Measurements from ENCODE around the gene NAT10.

NAT10 gene

DNA sequence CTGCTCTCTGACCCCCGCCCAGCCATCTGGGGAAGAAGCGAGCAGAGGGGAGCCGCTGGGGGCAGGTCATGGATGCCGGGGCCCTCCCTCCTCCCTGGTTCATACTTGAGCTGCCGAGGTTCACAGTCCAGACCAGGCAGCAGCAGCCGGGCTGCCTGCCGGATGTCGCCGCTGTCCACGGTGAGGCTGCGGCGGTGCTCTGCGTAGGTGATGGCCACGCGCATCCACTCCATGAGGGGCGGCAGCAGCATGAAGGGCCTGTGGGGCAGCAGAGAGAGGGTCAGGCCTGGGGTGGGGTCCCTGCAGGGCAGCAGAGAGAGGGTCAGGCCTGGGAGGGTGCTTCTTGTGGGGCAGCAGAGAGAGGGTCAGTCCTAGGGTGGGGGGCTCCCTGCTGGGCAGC lies 67.6 kb downstream of the NAT10 start:
- TF ChIP-seq PPARA (CRISPR knock-in tag; IDR thresholded peaks at IDR 0.05; ENCODE audit: borderline replicate concordance) (no peak), RARB (CRISPR knock-in tag; IDR thresholded peaks at IDR 0.05) (no peak), POU6F1 (CRISPR knock-in tag; IDR thresholded peaks at IDR 0.05; ENCODE audit: borderline replicate concordance, low read depth) (no peak), TCF4 (CRISPR knock-in tag; IDR thresholded peaks at IDR 0.05; ENCODE audit: borderline replicate concordance) (no peak), TSHZ2 (CRISPR knock-in tag; IDR thresholded peaks at IDR 0.05) (no peak), ZFP30 (CRISPR knock-in tag; IDR thresholded peaks at IDR 0.05) (no peak)
- no peak for ATAC-seq

- ATAC-seq: peak; percentile 100
- TF ChIP-seq POU6F1 (CRISPR knock-in tag; IDR thresholded peaks at IDR 0.05; ENCODE audit: borderline replicate concordance, low read depth) (no peak), ZNF8 (CRISPR knock-in tag; IDR thresholded peaks at IDR 0.05) (no peak), CREB5 (CRISPR knock-in tag; IDR thresholded peaks at IDR 0.05; ENCODE audit: low read depth) (no peak), SNAI2 (CRISPR knock-in tag; IDR thresholded peaks at IDR 0.05) (no peak), BACH2 (CRISPR knock-in tag; IDR thresholded peaks at IDR 0.05; ENCODE audit: borderline replicate concordance) (no peak), TOX (CRISPR knock-in tag; IDR thresholded peaks at IDR 0.05; ENCODE audit: borderline replicate concordance) (no peak)
Measured at GRCh38 chr11:34174412-34175041, 69.1 kb downstream of the NAT10 start.

- no peak for TF ChIP-seq ZNF8 (CRISPR knock-in tag; IDR thresholded peaks at IDR 0.05)
- TF ChIP-seq CSDC2 (CRISPR knock-in tag; IDR thresholded peaks at IDR 0.05): no peak
- TF ChIP-seq ZNF70 (CRISPR knock-in tag; IDR thresholded peaks at IDR 0.05): no peak
- no peak for TF ChIP-seq GLIS3 (CRISPR knock-in tag; IDR thresholded peaks at IDR 0.05)
- no peak for TF ChIP-seq SNAI2 (CRISPR knock-in tag; IDR thresholded peaks at IDR 0.05)
- TF ChIP-seq BACH2 (CRISPR knock-in tag; IDR thresholded peaks at IDR 0.05; ENCODE audit: borderline replicate concordance): no peak
- no peak for TF ChIP-seq RARB (CRISPR knock-in tag; IDR thresholded peaks at IDR 0.05)
- TF ChIP-seq ZFP30 (CRISPR knock-in tag; IDR thresholded peaks at IDR 0.05): no peak
- TF ChIP-seq CREB5 (CRISPR knock-in tag; IDR thresholded peaks at IDR 0.05; ENCODE audit: low read depth): no peak
- no peak for TF ChIP-seq ISL1 (CRISPR knock-in tag; IDR thresholded peaks at IDR 0.05)
- TF ChIP-seq ZNF565 (CRISPR knock-in tag; conservative IDR thresholded peaks at IDR 0.05; ENCODE audit: low read depth): no peak
- TF ChIP-seq TSHZ2 (CRISPR knock-in tag; IDR thresholded peaks at IDR 0.05): no peak
- no peak for TF ChIP-seq TOX (CRISPR knock-in tag; IDR thresholded peaks at IDR 0.05; ENCODE audit: borderline replicate concordance)
- TF ChIP-seq OSR1 (CRISPR knock-in tag; IDR thresholded peaks at IDR 0.05): no peak
- ATAC-seq: no peak
Measured at GRCh38 chr11:34175284-34176019, 70.0 kb downstream of the NAT10 start.
